Measurements from ENCODE around the gene STAB2.

- TF ChIP-seq YY1 (IDR thresholded peaks at IDR 0.05; ENCODE audit: insufficient read depth, insufficient read length) (no peak), ZNF274 (IDR thresholded peaks at IDR 0.05; ENCODE audit: low read depth, low read length) (no peak), SUZ12 (IDR thresholded peaks at IDR 0.05; ENCODE audit: extremely low read depth, insufficient read depth, insufficient read length) (no peak)
These were observed 13.9 kb upstream of the STAB2 start for GRCh38 chr12:103573185-103573584.
